HG03565 (cell line): ENCODE measurements around the gene PUS1.
A peak's percentile ranks its signal among the peaks of the same experiment; 100 is the strongest.
"Not testable (repeated sequence)": the region's sequence is repeated elsewhere in the genome, so short reads cannot be mapped to it uniquely, and the experiment has no call there.

Experiments
- ATAC-seq: cut with Tn5 transposase; IDR thresholded peaks from one replicate; pipeline ENCODE4 v1.9.1; 2021; ENCODE audit warnings: mild to moderate bottlenecking, moderate library complexity; ENCODE audit not compliant: unreplicated experiment

PUS1 gene

GRCh38 chr12:131933387-131933786 lies 4.3 kb downstream of the PUS1 start:
- no peak for ATAC-seq

GRCh38 chr12:131934535-131934934 lies 5.5 kb downstream of the PUS1 start:
- ATAC-seq: no peak

- no peak for ATAC-seq
These were observed 9.0 kb downstream of the PUS1 start for GRCh38 chr12:131938082-131938481.

GRCh38 chr12:131939007-131939406 lies 9.9 kb downstream of the PUS1 start:
- ATAC-seq: no peak

- ATAC-seq: no peak
These were observed 11.1 kb downstream of the PUS1 start for GRCh38 chr12:131940141-131940547.

GRCh38 chr12:131941116-131941986 lies 12.3 kb downstream of the PUS1 start:
- no peak for ATAC-seq

- no peak for ATAC-seq
These were observed 12.9 kb downstream of the PUS1 start for GRCh38 chr12:131941987-131942341.

GRCh38 chr12:131942671-131943070 lies 13.6 kb downstream of the PUS1 start:
- no peak for ATAC-seq

GRCh38 chr12:131943389-131943788 lies 14.3 kb downstream of the PUS1 start:
- ATAC-seq: no peak

GRCh38 chr12:131943876-131944275 lies 14.8 kb downstream of the PUS1 start:
- ATAC-seq: no peak

- no peak for ATAC-seq
These were observed 15.7 kb downstream of the PUS1 start for GRCh38 chr12:131944601-131945251.

GRCh38 chr12:131946757-131947156 lies 17.7 kb downstream of the PUS1 start:
- ATAC-seq: no peak

GRCh38 chr12:131947482-131948027 lies 18.5 kb downstream of the PUS1 start:
- no peak for ATAC-seq

- ATAC-seq: no peak
These were observed 19.2 kb downstream of the PUS1 start for GRCh38 chr12:131948166-131948712.

- not testable (repeated sequence) for ATAC-seq
These were observed 19.8 kb downstream of the PUS1 start for GRCh38 chr12:131948713-131949430.

GRCh38 chr12:131949431-131950181 lies 20.5 kb downstream of the PUS1 start, which contains the start of gene EP400:
TSS of gene EP400 (plus strand) at chr12:131949942. CDS start at chr12:131960620, 10,678 bp downstream.
- peak; percentile 78 for ATAC-seq

- peak; percentile 24 for ATAC-seq
These were observed 21.3 kb downstream of the PUS1 start for GRCh38 chr12:131950182-131950913.

GRCh38 chr12:131953810-131954209 lies 24.7 kb downstream of the PUS1 start:
- not testable (repeated sequence) for ATAC-seq

- not testable (repeated sequence) for ATAC-seq
These were observed 25.4 kb downstream of the PUS1 start for GRCh38 chr12:131954460-131954859.
